Testis (tissue), 3 donors: ENCODE measurements around the gene SOBP. TPM values are rescaled to one million over a fixed set of nuclear protein-coding genes. Genes with fewer than 3 reads are reported as not detected.

Source experiments
- DNase-seq: peaks from one replicate; pipeline ENCODE4 v3.0.0-alpha.2; 2019
- H3K27ac ChIP-seq, 2 donors: fragments of 200-600 bp; sonication (generic); one replicate each; pipeline ENCODE4 v1.5.1; 2019
- H3K27me3 ChIP-seq: fragments of 200-600 bp; sonication (generic); one replicate; pipeline ENCODE4 v1.5.1; 2019
- H3K36me3 ChIP-seq: fragments of 200-600 bp; sonication (generic); one replicate; pipeline ENCODE4 v1.5.1; 2017; ENCODE audit warnings: low read depth; ENCODE audit errors: missing control alignments
- H3K4me1 ChIP-seq: fragments of 200-600 bp; sonication (generic); one replicate; pipeline ENCODE4 v1.5.1; 2019
- H3K4me3 ChIP-seq, 2 donors: fragments of 200-600 bp; sonication (generic); one replicate each; pipeline ENCODE4 v1.5.1; 2017 to 2019
- H3K9me3 ChIP-seq: fragments of 200-600 bp; sonication (generic); one replicate; pipeline ENCODE4 v1.5.1; 2017
- POLR2A ChIP-seq: fragments of 450-650 bp; IDR thresholded peaks from one replicate; pipeline ENCODE4 v1.6.1; 2017; ENCODE audit warnings: antibody characterized with exemption, mild to moderate bottlenecking, moderate library complexity
- WGBS, 2 donors: methylation state at CpG; one replicate each; pipeline ENCODE4 v1.1.5; 2018; 5-methylcytosine and 5-hydroxymethylcytosine counted together
- intact Hi-C: fragments of 100-400 bp; cut with DNase I; formaldehyde crosslinking; loops from one replicate; pipeline ENCODE4 v1.15.1; 2023; ENCODE audit warnings: low total_unique reads
- polyA plus RNA-seq: library from polyadenylated mRNA; stranded (reverse); fragments of 350-450 nt; fragmentation: Illumina TruSeq; extraction: RNeasy Lipid Tissue Mini Kit (QIAGEN cat#74804); gene quantifications from one replicate; pipeline ENCODE4 v1.2.3, GENCODE V29; 2014; ENCODE audit warnings: low read depth, low replicate concordance; ENCODE audit not compliant: insufficient read depth
- total RNA-seq, 2 donors: library from RNA; depleted of rRNA; stranded (reverse); fragments of >200 nt; gene quantifications; one replicate each; pipeline ENCODE4 v1.2.3, GENCODE V29; 2016
- TF ChIP-seq, protein P1 (sequence below), 3 experiments: fragments of 450-650 bp in 2 of 3; fragments of 200-600 bp in 1 of 3; sonication (generic) in 1 of 3; IDR thresholded peaks; one replicate each; pipeline ENCODE4 v1.5.1; 2016 to 2019; ENCODE audit warnings: antibody characterized with exemption in 3 of 3, mild to moderate bottlenecking in 2 of 3, moderate library complexity in 1 of 3

SOBP gene
- total and polyA plus RNA-seq, 3 donors from 2014 or later: 13.9 to 27.2 (median 17.2) TPM

- Histone ChIP-seq H3K36me3 (no peaks in the 10 kb centered on the region), H3K9me3 (no peaks in the 10 kb centered on the region), H3K4me1 (no peaks in the 10 kb centered on the region), H3K27me3 (no peaks in the 10 kb centered on the region), H3K4me3 (no peak overlapping the region), H3K27ac (no peak overlapping the region)
- intact Hi-C loops: no loop called here
- 87 to 92% methylated on average over 5 of the region's 5 CpGs for WGBS, 2 donors
- DNase-seq: no peak
- TF ChIP-seq, protein P1, sequence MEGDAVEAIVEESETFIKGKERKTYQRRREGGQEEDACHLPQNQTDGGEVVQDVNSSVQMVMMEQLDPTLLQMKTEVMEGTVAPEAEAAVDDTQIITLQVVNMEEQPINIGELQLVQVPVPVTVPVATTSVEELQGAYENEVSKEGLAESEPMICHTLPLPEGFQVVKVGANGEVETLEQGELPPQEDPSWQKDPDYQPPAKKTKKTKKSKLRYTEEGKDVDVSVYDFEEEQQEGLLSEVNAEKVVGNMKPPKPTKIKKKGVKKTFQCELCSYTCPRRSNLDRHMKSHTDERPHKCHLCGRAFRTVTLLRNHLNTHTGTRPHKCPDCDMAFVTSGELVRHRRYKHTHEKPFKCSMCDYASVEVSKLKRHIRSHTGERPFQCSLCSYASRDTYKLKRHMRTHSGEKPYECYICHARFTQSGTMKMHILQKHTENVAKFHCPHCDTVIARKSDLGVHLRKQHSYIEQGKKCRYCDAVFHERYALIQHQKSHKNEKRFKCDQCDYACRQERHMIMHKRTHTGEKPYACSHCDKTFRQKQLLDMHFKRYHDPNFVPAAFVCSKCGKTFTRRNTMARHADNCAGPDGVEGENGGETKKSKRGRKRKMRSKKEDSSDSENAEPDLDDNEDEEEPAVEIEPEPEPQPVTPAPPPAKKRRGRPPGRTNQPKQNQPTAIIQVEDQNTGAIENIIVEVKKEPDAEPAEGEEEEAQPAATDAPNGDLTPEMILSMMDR (IDR thresholded peaks at IDR 0.05): no peak
- TF ChIP-seq POLR2A: no peak
Measured at GRCh38 chr6:107523054-107523791, 33.3 kb downstream of the SOBP start.

DNA sequence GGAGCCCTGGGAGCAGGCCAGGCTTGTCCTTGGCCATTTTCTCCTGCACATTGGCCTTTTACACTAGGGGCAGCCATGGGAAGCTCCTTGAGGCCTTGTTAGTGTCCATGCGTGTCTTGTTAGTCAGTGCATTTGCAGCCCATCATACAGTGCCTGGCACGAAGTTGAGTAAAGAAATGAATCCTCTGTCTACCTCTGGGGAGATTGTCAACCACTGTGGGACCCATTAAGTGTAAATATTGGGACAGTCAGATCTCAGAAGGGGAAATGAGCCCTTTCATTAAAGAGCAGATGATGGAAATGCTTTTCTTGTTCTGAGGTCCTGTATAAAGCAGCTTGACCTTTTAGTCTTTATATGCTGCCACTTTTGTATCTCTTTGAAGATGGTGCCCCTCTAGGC lies 33.9 kb downstream of the SOBP start:
- Histone ChIP-seq H3K4me3 (no peak overlapping the region), H3K27ac (no peak overlapping the region), H3K36me3 (no peaks in the 10 kb centered on the region), H3K27me3 (no peaks in the 10 kb centered on the region), H3K9me3 (no peaks in the 10 kb centered on the region), H3K4me1 (no peaks in the 10 kb centered on the region)
- intact Hi-C loops: no loop called here
- no peak for DNase-seq
- 80 to 84% methylated on average over 2 of the region's 2 CpGs for WGBS, 2 donors
- TF ChIP-seq, protein P1 (IDR thresholded peaks at IDR 0.05): no peak
- no peak for TF ChIP-seq POLR2A

DNA sequence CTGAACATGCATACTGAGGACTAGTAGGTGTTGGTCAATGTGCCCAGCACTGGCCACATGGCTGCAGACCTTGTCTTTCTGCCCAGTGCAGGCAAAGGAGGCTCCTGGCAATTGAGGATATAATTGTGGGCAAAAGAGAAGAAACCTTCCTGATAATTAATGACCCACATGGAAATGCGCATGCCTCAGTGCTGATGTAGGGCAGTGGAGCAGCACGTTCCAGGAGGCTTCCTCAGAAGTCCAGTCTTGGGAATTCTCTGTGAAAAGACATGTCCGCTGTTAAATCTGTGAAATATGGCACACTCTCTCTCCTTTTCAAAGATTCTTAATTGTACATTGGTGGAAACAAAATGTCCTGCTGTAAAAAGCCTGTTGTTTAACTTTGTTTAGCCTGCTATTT lies 34.7 kb downstream of the SOBP start:
- Histone ChIP-seq H3K27ac (no peak overlapping the region), H3K4me3 (no peak overlapping the region), H3K27me3 (no peaks in the 10 kb centered on the region), H3K4me1 (no peaks in the 10 kb centered on the region), H3K9me3 (no peaks in the 10 kb centered on the region), H3K36me3 (no peaks in the 10 kb centered on the region)
- DNase-seq: no peak
- TF ChIP-seq, protein P1 (IDR thresholded peaks at IDR 0.05): no peak
- no peak for TF ChIP-seq POLR2A
- 82% methylated on average over 3 of the region's 3 CpGs for WGBS, 2 donors
- intact Hi-C loops: no loop called here

GRCh38 chr6:107531868-107532267 lies 42.0 kb downstream of the SOBP start:
- H3K27ac ChIP-seq: no peak overlapping the region
- intact Hi-C loops: no loop called here
- WGBS, 2 donors: 73 to 75% methylated on average over 2 of the region's 2 CpGs

More at GRCh38 chr6:107531868-107532267, 42.0 kb downstream of the SOBP start:
- no peak for DNase-seq
- no peaks in the 10 kb centered on the region for H3K4me1 ChIP-seq
- no peak overlapping the region for H3K4me3 ChIP-seq
- no peaks in the 10 kb centered on the region for H3K9me3 ChIP-seq
- no peaks in the 10 kb centered on the region for H3K27me3 ChIP-seq
- H3K36me3 ChIP-seq: no peaks in the 10 kb centered on the region
- no peak for TF ChIP-seq POLR2A
- TF ChIP-seq, protein P1 (IDR thresholded peaks at IDR 0.05): no peak
